Thyroid gland (tissue), 4 donors: ENCODE data around the gene PDZD2.

Experiments used
- POLR2A ChIP-seq, 2 donors: fragments of 450-650 bp; IDR thresholded peaks; one replicate each; pipeline ENCODE4 v1.6.1; 2017; ENCODE audit warnings: antibody characterized with exemption in 2 of 2, mild to moderate bottlenecking in 2 of 2, moderate library complexity in 1 of 2
- TF ChIP-seq, protein P1 (sequence below), 6 experiments: fragments of 200-600 bp in 3 of 6; fragments of 450-650 bp in 3 of 6; sonication (generic) in 3 of 6; IDR thresholded peaks; one replicate each; pipeline ENCODE4 v1.5.1; 2016 to 2019; ENCODE audit warnings: antibody characterized with exemption in 6 of 6, mild to moderate bottlenecking in 2 of 6, inconsistent platforms in 1 of 6, moderate library complexity in 1 of 6

DNA sequence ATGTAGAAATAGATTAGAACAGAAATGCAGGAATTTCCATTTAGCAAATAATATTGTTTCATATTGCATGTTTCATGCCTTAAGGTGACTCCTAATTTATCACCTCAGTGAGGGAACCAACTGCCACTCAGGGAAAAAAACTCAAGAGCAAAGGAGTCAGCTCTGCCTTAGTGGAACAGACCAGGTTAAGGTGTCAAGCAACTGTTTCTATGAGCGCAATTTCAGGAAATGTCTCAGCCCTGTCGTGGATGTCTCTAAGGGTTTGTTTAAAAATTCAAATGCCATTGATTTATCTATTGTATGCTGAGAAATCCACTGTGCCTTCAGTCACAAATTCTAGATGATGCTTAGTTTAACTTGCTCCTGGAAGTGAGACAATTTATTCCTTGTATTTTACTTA, 34.7 kb upstream of the PDZD2 start:
- TF ChIP-seq, protein P1, sequence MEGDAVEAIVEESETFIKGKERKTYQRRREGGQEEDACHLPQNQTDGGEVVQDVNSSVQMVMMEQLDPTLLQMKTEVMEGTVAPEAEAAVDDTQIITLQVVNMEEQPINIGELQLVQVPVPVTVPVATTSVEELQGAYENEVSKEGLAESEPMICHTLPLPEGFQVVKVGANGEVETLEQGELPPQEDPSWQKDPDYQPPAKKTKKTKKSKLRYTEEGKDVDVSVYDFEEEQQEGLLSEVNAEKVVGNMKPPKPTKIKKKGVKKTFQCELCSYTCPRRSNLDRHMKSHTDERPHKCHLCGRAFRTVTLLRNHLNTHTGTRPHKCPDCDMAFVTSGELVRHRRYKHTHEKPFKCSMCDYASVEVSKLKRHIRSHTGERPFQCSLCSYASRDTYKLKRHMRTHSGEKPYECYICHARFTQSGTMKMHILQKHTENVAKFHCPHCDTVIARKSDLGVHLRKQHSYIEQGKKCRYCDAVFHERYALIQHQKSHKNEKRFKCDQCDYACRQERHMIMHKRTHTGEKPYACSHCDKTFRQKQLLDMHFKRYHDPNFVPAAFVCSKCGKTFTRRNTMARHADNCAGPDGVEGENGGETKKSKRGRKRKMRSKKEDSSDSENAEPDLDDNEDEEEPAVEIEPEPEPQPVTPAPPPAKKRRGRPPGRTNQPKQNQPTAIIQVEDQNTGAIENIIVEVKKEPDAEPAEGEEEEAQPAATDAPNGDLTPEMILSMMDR (IDR thresholded peaks at IDR 0.05), result no peak
- no peak for TF ChIP-seq POLR2A (IDR thresholded peaks at IDR 0.05)
